Embryonic facial prominence (tissue), 1 donor: ENCODE measurements around the gene GPR119.
"Not testable (repeated sequence)": the region's sequence is repeated elsewhere in the genome, so short reads cannot be mapped to it uniquely, and the experiment has no call there.

ENCODE experiments used
- DNase-seq: peaks from one replicate; pipeline ENCODE4 v3.0.0-alpha.2; 2016; ENCODE audit errors: extremely low spot score

GPR119 gene

DNA sequence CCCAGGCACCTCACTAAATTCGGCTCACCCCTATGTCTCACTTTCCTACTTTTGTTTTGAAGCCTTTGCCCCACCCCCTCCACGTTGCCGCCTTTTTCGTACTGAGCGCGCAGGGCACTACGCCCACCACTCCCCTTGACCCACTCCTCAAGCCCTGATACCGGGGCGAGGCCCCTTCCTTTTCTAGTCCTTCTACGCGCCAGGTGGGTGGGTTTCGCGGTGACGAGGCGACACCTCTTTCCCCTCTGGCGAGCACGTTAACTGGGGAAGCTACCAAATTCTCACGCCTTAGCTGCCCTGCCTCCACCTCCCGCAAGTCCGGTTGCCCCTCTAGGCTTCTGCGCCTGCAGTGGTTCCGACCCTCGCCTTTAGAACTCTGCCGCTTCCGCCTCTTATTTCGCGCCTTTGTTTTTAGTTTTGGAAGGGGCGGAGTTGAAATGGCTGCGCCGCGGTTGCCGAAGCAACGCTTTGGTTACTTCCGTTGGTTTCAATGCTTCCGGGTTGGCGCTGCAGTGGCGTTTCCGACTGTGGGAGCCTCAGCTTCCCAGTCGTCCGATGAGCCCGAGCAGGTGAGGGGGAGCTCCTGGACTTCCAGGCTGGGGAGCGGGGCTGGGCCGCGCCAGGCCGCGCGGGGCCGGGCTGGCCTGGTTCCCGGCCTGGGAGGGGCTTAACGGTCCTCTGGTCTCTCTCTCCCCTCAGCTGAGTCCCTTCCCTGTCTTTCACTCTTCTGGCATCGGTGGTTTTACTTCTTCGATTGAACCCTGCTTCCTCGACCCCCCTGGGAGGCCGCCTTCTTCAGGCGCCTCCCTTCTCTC, 45.9 kb downstream of the GPR119 start, which contains the start of gene SLC25A14:
SLC25A14 (plus strand) TSS at position 512 of the 815 bp plus-strand sequence. CDS start 360 bp downstream, outside the sequence.
- DNase-seq, result peak; percentile 58

DNA sequence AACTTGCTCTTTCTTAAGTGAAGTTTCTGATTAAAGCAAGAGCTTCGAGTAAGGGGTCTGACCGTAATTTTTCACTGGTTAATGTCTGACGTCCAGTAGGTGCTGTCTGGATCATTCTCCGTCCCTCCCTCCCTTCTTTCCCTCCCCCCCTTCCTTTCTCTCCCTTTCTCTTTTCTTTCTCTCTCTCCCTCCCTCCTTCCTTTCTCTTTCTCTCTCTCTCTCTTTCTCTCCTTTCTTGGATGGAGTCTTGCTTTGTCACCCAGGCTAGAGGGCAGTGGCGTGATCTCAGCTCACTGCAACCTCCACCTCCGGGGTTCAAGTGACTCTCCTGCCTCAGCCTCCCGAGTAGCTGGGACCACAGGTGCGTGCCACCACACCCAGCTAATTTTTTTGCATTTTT, 46.6 kb downstream of the GPR119 start:
- not testable (repeated sequence) for DNase-seq

DNA sequence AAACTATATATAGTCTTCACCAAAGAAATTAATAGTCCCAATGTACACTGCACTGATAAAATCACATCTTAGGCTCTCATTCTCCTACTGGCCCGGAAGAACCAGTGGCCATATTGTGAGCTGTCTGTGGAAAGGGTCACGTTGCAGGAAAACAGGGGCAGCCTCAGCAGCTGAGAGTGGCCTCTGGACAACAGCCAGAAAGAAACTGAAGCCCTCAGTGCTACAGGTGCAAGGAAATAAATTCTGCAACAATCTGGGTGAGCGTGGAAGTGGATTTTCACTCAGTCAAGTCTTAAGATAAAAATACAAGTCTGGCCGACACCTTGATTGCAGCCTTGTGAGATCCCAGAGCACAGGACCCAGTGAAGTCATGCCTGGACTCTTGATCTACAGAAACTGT, 48.9 kb downstream of the GPR119 start:
- no peak for DNase-seq
